H1 (cell line): ENCODE results near the gene SLC25A31. TPM values are rescaled to one million over a fixed set of nuclear protein-coding genes. Genes with fewer than 3 reads are reported as not detected.

Experiments
- BACH1 ChIP-seq: IDR thresholded peaks from 2 replicates; pipeline ENCODE4 v1.6.1; 2012; ENCODE audit warnings: low read length, improper control_type of control experiment
- CBX5 ChIP-seq: fragments of 300-800, 300-1000 bp; sonication (generic); IDR thresholded peaks from 2 replicates; pipeline ENCODE4 v1.7.1; 2016; ENCODE audit warnings: antibody characterized with exemption, low read length, low read depth
- CEBPB ChIP-seq: IDR thresholded peaks from 2 replicates; pipeline ENCODE4 v1.6.1; 2012; ENCODE audit warnings: low read depth, low read length
- EZH2 ChIP-seq: fragments of 200-600 bp; sonication (generic); IDR thresholded peaks from 2 replicates; pipeline ENCODE4 v1.7.1; 2012; ENCODE audit warnings: low read depth, mild to moderate bottlenecking, moderate library complexity, low read length, inconsistent platforms; ENCODE audit not compliant: severe bottlenecking
- JUND ChIP-seq: IDR thresholded peaks from 2 replicates; pipeline ENCODE4 v1.6.1; 2011; ENCODE audit warnings: mild to moderate bottlenecking, improper control_type of control experiment, low read length
- KDM4A ChIP-seq: IDR thresholded peaks from one replicate; pipeline ENCODE4 v1.7.1; 2012; ENCODE audit warnings: low read depth, mild to moderate bottlenecking, moderate library complexity, low read length, inconsistent platforms; ENCODE audit not compliant: severe bottlenecking
- POLR2A ChIP-seq, 2 experiments: IDR thresholded peaks; 1 replicate in 1 of 2; 2 replicates in 1 of 2; pipeline ENCODE4 v1.6.1; 2011; ENCODE audit warnings: low read depth in 2 of 2, low read length in 2 of 2, mild to moderate bottlenecking in 2 of 2; ENCODE audit errors: control extremely low read depth in 1 of 2
- RXRA ChIP-seq: IDR thresholded peaks from 2 replicates; pipeline ENCODE4 v1.6.1; 2011; ENCODE audit warnings: low read depth, mild to moderate bottlenecking, low read length, moderate library complexity; ENCODE audit not compliant: insufficient read depth
- SIX5 ChIP-seq: IDR thresholded peaks from 2 replicates; pipeline ENCODE4 v1.6.1; 2011; ENCODE audit warnings: mild to moderate bottlenecking, low read depth, low read length
- TAF1 ChIP-seq: IDR thresholded peaks from 2 replicates; pipeline ENCODE4 v1.6.1; 2011; ENCODE audit warnings: mild to moderate bottlenecking, low read depth, low read length
- TAF7 ChIP-seq: optimal IDR thresholded peaks from 2 replicates; pipeline ENCODE3; 2011; ENCODE audit warnings: low read depth, mild to moderate bottlenecking, inconsistent platforms, low read length, moderate library complexity, borderline replicate concordance
- polyA plus RNA-seq, 7 experiments: library from polyadenylated mRNA; depleted of rRNA in 3 of 7; stranded (reverse) in 5 of 7; unstranded in 2 of 7; fragments of >200 nt in 5 of 7; fragments of 200-250 nt in 2 of 7; gene quantifications; 1 replicate in 5 of 7; 2 replicates in 1 of 7; 4 replicates in 1 of 7; pipeline versions ENCODE4 v1.2.1 to v1.2.3, GENCODE V29; 2011 to 2013; ENCODE audit warnings: missing spikeins in 2 of 7, mixed read lengths in 2 of 7
- total RNA-seq: library from RNA; stranded (reverse); fragmentation: NEBNext Ultra II Directional; extraction: Animal tissue kit (Norgen Biotek cat#: 25700); gene quantifications from 2 replicates; pipeline ENCODE4 v1.2.1, GENCODE V29; 2021
- TF ChIP-seq, protein P1 (sequence below): fragments of 300-600 bp; sonication (generic); IDR thresholded peaks from 2 replicates; pipeline ENCODE4 v1.7.1; 2012; ENCODE audit warnings: low read length, moderate library complexity, mild to moderate bottlenecking, inconsistent platforms; ENCODE audit not compliant: insufficient replicate concordance

Gene SLC25A31
- total and polyA plus RNA-seq, 2 of the 8 experiments (the other 6 are each of a cell fraction or from before 2014, with no cell fraction given): not detected

DNA sequence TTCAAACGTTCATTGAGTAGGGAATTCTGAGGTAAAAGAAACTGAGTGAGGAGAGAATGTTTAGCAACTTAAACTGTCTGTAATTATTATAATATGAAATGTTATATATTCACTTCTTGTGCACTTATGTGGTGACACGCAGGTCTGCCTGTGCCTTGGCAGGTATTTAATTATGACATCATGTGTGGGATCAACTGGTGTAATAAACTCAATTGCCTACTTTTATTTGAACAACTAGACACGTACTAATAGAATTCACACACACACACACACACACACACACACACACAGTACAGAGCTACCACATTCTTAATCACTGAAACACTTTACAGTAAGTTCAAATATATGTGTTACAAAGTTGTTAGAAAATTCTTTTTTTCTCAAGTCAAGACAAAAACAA lies 20.7 kb upstream of the SLC25A31 start (continued):
- TF ChIP-seq, protein P1, sequence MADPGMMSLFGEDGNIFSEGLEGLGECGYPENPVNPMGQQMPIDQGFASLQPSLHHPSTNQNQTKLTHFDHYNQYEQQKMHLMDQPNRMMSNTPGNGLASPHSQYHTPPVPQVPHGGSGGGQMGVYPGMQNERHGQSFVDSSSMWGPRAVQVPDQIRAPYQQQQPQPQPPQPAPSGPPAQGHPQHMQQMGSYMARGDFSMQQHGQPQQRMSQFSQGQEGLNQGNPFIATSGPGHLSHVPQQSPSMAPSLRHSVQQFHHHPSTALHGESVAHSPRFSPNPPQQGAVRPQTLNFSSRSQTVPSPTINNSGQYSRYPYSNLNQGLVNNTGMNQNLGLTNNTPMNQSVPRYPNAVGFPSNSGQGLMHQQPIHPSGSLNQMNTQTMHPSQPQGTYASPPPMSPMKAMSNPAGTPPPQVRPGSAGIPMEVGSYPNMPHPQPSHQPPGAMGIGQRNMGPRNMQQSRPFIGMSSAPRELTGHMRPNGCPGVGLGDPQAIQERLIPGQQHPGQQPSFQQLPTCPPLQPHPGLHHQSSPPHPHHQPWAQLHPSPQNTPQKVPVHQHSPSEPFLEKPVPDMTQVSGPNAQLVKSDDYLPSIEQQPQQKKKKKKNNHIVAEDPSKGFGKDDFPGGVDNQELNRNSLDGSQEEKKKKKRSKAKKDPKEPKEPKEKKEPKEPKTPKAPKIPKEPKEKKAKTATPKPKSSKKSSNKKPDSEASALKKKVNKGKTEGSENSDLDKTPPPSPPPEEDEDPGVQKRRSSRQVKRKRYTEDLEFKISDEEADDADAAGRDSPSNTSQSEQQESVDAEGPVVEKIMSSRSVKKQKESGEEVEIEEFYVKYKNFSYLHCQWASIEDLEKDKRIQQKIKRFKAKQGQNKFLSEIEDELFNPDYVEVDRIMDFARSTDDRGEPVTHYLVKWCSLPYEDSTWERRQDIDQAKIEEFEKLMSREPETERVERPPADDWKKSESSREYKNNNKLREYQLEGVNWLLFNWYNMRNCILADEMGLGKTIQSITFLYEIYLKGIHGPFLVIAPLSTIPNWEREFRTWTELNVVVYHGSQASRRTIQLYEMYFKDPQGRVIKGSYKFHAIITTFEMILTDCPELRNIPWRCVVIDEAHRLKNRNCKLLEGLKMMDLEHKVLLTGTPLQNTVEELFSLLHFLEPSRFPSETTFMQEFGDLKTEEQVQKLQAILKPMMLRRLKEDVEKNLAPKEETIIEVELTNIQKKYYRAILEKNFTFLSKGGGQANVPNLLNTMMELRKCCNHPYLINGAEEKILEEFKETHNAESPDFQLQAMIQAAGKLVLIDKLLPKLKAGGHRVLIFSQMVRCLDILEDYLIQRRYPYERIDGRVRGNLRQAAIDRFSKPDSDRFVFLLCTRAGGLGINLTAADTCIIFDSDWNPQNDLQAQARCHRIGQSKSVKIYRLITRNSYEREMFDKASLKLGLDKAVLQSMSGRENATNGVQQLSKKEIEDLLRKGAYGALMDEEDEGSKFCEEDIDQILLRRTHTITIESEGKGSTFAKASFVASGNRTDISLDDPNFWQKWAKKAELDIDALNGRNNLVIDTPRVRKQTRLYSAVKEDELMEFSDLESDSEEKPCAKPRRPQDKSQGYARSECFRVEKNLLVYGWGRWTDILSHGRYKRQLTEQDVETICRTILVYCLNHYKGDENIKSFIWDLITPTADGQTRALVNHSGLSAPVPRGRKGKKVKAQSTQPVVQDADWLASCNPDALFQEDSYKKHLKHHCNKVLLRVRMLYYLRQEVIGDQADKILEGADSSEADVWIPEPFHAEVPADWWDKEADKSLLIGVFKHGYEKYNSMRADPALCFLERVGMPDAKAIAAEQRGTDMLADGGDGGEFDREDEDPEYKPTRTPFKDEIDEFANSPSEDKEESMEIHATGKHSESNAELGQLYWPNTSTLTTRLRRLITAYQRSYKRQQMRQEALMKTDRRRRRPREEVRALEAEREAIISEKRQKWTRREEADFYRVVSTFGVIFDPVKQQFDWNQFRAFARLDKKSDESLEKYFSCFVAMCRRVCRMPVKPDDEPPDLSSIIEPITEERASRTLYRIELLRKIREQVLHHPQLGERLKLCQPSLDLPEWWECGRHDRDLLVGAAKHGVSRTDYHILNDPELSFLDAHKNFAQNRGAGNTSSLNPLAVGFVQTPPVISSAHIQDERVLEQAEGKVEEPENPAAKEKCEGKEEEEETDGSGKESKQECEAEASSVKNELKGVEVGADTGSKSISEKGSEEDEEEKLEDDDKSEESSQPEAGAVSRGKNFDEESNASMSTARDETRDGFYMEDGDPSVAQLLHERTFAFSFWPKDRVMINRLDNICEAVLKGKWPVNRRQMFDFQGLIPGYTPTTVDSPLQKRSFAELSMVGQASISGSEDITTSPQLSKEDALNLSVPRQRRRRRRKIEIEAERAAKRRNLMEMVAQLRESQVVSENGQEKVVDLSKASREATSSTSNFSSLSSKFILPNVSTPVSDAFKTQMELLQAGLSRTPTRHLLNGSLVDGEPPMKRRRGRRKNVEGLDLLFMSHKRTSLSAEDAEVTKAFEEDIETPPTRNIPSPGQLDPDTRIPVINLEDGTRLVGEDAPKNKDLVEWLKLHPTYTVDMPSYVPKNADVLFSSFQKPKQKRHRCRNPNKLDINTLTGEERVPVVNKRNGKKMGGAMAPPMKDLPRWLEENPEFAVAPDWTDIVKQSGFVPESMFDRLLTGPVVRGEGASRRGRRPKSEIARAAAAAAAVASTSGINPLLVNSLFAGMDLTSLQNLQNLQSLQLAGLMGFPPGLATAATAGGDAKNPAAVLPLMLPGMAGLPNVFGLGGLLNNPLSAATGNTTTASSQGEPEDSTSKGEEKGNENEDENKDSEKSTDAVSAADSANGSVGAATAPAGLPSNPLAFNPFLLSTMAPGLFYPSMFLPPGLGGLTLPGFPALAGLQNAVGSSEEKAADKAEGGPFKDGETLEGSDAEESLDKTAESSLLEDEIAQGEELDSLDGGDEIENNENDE: no peak
- TF ChIP-seq TAF1: no peak
- no peak for TF ChIP-seq POLR2A (IDR thresholded peaks at IDR 0.05; ENCODE audit: control extremely low read depth in 1 of 2, low read depth in 2 of 2, low read length in 2 of 2)
- TF ChIP-seq SIX5: no peak
- no peak for TF ChIP-seq BACH1
- no peak for TF ChIP-seq JUND
- no peak for TF ChIP-seq CBX5
- TF ChIP-seq CEBPB: no peak
- no peak for TF ChIP-seq RXRA
- no peak for TF ChIP-seq KDM4A
- no peak for TF ChIP-seq TAF7
- no peak for TF ChIP-seq EZH2
